Globus pallidus (tissue), 1 donor: ENCODE results near the gene WDR35.
A peak's percentile ranks its signal among the peaks of the same experiment; 100 is the strongest.

Experiments used
- DNase-seq: peaks from one replicate; pipeline ENCODE4 v3.0.0-alpha.2; 2015; ENCODE audit warnings: low spot score

WDR35 gene

GRCh38 chr2:19989667-19990415, at the start of gene WDR35:
Gene WDR35, minus strand, starts transcription at chr2:19990105. Its CDS starts 90 bp downstream, at chr2:19990015.
- DNase-seq = peak; percentile 85

DNA sequence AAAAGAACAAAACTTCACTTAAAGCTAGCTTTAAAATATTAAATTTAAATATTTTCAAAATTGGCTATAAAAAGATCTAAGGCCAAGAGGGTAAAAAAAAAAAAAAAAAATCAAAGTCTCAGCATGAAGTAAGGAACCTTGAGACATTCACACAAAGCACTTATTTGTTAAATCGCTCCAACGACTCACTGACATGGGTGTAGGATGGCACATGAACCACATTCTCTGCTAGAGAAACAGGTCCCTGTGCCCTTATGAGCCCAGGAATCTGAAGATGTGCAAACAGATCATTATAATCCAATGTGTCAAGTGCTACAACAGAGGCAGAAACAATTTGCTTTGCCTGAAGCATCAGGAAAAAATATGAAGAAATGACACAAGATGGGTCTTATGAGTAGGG, 47.8 kb upstream of the WDR35 start:
- no peak for DNase-seq

GRCh38 chr2:20035955-20036666, 46.2 kb upstream of the WDR35 start:
- no peak for DNase-seq

- no peak for DNase-seq
Observed at GRCh38 chr2:20034821-20035220, 44.9 kb upstream of the WDR35 start.

GRCh38 chr2:20034218-20034617, 44.3 kb upstream of the WDR35 start:
- no peak for DNase-seq

DNA sequence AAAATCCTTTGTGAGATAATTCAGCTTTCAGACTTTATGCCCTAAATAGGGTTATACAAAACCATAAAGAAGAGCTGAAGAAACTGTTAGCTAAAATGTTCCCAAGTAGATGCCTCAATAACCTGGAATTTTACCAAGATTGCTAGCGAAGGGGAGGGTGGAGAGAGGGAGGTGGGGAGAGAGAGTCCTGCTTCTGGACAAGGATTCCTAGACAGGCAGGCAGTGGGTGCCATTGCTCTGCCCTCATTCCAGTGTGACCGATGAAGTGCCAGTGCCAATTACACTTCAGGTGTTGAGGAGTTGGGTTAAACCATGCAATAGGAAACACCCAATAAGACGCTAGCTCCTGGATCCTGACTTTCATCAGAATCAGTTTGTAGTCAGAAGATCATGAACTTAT, 43.4 kb upstream of the WDR35 start:
- DNase-seq = no peak

DNA sequence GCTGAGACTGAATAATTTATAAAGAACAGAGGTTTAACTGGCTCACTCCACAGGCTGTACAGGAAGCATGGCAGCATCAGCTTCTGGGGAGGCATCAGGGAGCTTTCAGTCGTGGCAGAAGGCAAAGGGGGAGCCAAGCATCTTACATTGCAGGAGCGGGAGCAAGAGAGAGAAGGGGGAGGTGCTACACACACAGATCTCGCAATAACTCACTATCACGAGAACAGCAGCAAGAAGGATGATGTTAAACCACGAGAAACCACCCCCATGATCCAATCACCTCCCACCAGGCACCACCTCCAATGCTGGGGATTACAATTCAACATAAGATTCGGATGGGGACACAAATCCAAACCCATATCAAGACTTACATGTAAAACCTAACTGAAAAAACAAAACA, 40.3 kb upstream of the WDR35 start:
- DNase-seq = no peak

DNA sequence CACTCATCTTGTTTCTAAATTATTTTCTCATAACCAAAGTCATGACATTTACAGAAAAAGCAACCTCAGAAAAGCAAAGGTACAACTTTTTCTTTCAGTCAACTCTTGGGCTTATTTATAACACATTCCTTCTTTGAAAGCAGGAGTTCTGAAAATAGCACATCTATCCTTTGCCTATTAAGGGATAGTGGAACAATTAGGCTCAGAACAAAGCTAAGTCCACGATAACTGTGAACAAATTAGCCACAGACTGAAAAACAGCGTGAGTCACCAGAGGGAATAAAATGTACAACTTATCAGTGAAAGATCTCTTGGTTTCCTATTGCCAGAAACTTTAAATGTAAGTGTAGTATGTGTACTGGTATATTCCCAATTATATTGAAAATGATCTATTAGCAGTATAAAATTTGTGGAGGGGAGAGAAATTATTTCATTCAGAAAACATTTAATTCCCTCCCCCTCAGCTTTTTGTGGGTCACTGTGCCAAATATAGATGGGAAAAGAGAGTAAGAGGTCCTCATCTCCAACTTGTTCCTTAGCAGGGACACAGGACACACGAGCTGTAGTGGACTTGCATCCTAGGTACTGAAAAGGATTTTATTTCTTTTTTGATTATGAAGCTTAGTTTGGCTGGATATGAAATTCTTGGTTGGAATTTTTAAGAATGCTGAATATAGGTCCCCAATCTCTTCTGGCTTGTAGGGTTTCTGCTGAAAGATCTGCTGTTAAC, 38.0 kb upstream of the WDR35 start:
- no peak for DNase-seq

DNA sequence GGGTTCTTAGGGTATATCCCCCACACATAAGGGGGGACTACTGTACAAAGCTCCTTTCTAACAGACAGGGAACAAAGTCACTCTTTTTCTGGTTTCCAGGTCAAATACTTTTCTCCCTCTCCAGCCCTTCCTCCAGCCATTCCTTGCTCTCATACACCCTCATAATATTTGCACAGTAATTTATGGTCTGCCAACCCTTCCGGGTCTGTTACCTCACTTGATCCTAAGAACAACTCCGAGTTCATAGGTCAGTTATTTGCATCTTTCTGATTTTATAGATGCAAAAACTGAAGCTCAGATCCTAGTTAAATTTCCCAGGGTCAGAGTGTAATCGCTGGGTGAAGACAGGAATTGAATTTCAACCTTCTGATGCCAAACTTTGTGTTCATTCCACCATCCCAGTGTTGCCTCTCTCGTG, 37.4 kb upstream of the WDR35 start:
- no peak for DNase-seq

DNA sequence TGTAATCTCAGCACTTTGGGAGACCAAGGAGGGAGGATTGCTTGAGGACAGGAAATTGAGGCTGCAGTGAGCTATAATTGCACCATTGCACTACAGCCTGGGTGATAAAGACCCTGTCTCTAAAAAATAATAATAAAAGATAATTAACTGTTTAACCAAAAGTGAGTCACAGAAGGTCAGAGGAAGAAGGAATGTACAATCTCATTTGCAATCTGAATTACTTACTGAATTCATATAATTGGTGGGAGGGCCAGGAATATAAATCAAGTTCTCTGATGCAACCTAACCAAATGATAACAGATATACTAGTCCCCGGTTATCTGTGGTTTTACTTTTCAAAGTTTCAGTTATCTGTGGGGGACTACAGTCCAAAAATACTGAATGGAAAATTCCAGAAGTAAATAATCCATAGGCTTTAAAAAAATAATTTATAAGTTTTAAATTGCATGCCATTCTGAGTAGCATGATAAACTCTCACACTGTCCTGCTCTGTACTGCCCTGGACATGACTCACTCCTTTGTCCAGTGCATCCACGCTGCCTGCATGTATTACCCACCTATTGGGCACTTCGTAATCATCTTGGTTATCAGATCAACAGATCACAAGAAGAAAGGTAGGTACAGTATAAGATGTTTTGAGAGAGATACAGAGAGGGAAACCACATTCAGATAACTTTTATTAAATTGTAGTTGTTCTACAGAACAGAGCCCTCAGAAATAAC, 35.3 kb upstream of the WDR35 start:
- no peak for DNase-seq

DNA sequence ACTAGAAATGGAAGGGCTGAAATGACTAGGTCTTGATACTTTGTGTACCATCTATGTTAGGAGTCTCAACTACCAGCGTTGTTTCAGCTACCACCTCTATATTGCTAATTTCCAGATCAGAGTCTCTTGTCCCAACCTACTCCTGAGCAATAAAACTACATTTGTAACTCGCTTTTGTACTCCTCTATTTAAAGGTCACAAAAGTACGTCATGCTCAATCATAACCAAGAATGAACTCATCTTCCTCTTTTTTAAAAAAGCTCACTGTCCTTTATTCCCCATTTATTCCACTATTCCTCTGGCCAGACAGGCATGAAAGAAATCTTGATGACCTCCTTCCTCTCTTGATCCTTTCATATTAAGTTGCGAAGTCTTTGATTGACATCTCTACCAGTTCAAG, 33.8 kb upstream of the WDR35 start:
- no peak for DNase-seq

- no peak for DNase-seq
Observed at GRCh38 chr2:20021405-20022009, 31.6 kb upstream of the WDR35 start.

DNA sequence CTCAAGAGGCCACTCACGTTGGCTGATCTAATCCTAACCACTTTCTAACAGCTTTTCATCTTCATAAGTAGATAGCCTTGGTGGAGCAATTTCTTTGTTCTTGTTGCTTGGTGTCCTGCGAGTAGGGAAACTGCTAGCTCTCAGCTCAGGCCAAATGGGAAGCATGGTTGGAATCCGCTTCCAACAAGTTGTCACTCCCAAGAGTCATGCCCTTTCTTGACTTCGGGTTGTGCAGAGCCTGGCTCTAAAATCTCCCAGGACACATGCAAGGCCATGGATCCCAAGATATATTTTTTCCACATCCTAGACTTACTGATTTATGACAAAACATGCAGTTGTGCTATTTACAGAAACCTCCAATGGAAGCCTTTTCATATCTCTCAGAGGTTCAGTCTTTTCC, 29.8 kb upstream of the WDR35 start:
- DNase-seq = no peak

DNA sequence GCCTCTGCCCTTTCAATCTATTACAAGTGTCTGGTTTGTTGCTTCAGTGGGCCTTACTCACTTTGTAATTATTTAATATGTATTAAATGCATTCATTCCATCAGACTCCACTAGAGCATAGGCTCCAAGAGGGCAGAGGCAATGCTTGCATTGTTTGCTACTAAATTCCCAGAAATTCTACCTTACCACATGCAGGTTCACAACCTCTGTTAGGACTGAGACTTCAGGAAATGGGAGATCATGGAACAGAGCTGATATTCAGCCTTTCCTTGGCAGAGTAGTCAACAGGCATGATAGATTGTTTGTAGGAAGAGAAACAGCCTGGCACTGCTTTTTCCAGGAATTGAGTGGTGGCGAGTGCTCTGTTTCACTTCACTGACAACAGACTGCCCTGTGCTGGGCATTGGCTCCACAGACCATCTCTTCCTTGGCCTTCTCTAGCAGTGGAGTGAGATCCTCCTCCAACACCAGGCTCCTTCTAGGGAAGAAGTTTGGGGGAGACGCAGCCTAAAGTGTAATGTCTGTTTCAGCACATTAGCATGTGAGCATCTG, 28.8 kb upstream of the WDR35 start:
- no peak for DNase-seq

- no peak for DNase-seq
Observed at GRCh38 chr2:20016346-20016745, 26.4 kb upstream of the WDR35 start.

DNA sequence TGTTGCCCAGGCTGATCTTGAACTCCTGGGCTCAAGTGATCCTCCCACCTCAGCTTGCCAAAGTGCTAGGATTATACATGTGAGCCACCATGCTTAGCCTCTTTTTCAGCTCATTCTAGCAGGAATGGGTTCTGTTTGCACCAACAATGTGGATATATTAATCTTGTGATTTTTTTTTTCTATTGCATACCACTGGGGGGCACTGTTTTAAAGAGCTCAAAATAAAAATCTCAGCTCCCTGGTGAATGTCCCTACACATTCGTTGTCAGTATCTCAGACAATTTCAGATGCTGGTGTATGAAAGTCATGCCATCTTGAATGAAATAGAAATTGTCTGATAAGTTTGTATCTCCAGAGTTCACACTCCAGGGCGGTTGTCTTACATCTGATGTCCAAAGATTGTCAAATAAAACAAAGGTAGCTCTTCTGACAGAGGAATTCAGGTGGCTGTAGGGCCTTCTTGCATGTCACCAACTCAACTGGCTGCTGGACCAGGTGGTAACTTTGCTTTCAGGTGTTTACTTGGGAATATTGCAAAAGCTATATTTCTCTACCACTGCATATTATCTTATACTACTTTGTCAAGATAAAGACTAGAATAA, 25.7 kb upstream of the WDR35 start:
- peak; percentile 54 for DNase-seq

DNA sequence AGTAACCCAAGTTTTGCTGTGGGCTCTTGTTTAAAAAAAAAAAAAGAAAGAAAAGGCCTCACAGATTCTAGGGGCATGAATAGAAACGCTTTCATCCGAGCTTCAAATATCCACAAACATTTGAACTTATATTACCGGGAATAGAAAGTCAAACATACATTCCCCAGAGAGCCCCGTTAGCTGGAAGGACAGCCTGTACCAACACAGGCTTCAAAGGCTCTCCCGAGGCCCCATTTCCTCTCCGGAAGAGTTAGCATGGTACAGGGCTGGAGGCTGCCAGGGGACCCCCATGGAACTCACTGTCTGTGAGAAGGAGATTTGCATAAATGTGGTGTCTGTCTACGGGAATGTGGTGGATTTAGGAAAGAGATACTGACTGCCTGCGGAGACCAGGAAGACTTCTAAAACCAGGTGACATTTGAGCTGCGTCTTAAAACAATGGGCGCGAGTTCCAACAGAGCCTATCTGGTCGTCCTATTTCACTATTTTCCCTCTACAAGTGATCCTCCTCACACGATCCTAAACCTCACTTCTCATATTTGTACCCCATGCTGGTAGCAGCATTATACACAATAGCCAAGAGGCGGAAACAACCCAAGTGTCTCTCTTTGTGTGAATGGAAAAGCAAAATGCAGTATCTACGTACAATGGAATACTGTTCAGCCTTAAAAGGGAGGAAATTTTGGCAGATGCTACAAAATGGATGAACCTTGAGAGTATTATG, 23.4 kb upstream of the WDR35 start:
- DNase-seq = no peak

GRCh38 chr2:20012282-20013125, 22.6 kb upstream of the WDR35 start, which contains the start of gene MATN3:
Gene MATN3, minus strand, starts transcription at chr2:20012668. Its CDS starts 37 bp downstream, at chr2:20012631.
- DNase-seq = no peak

DNA sequence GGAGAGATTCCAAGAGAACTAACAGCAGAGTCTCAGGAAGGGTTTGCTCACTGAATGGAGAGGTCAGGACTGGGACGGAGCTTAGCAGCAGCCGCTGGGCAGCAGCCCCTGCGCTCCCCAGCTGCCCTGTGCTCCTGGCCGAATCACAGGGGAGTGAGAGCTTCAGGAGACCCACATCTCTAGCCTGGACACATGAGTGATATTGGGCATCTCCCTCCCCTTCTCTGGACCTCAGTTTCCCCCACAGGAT, 22.1 kb upstream of the WDR35 start:
- DNase-seq = no peak
